Esophagus muscularis mucosa (tissue), 4 donors: ENCODE results near the gene SOX5. TPM values are rescaled to one million over a fixed set of nuclear protein-coding genes. Genes with fewer than 3 reads are reported as not detected.

Source experiments
- DNase-seq: peaks from one replicate; pipeline ENCODE4 v3.0.0-alpha.2; 2017; ENCODE audit errors: extremely low spot score
- H3K27ac ChIP-seq, 4 donors: fragments of 200-600 bp; sonication (generic); replicated peaks in 1 of 4; 1 replicate in 3 of 4; 2 replicates in 1 of 4; pipeline ENCODE4 v1.5.1; 2016 to 2019; ENCODE audit warnings: mild to moderate bottlenecking in 1 of 4
- H3K27me3 ChIP-seq, 4 donors: fragments of 200-600 bp; sonication (generic); one replicate each; pipeline versions ENCODE4 v1.5.1 to v1.6.0; 2016 to 2019
- H3K36me3 ChIP-seq, 4 donors: fragments of 200-600 bp; sonication (generic); one replicate each; pipeline ENCODE4 v1.5.1; 2016 to 2019
- H3K4me1 ChIP-seq, 4 donors: fragments of 200-600 bp; sonication (generic); one replicate each; pipeline ENCODE4 v1.5.1; 2016 to 2019
- H3K4me3 ChIP-seq, 4 donors: fragments of 200-600 bp; sonication (generic); 1 replicate in 2 of 4; 2 replicates in 2 of 4; pipeline ENCODE4 v1.5.1; 2016 to 2019; ENCODE audit warnings: mild to moderate bottlenecking in 4 of 4, moderate library complexity in 1 of 4
- H3K9me3 ChIP-seq, 4 donors: fragments of 200-600 bp; sonication (generic); 1 replicate in 3 of 4; 2 replicates in 1 of 4; pipeline ENCODE4 v1.5.1; 2016 to 2019
- CTCF ChIP-seq, 3 experiments: fragments of 200-600 bp in 2 of 3; fragments of 450-650 bp in 1 of 3; sonication (generic) in 2 of 3; IDR thresholded peaks; one replicate each; pipeline ENCODE4 v1.5.1; 2017 to 2019; ENCODE audit warnings: antibody characterized with exemption in 3 of 3, mild to moderate bottlenecking in 2 of 3, moderate library complexity in 1 of 3
- EP300 ChIP-seq: sonication (generic); formaldehyde crosslinking; IDR thresholded peaks from one replicate; pipeline ENCODE4 v1.6.1; 2017; ENCODE audit warnings: antibody characterized with exemption
- POLR2A ChIP-seq: fragments of 450-650 bp; IDR thresholded peaks from one replicate; pipeline ENCODE4 v1.6.1; 2017; ENCODE audit warnings: antibody characterized with exemption, moderate library complexity, mild to moderate bottlenecking, low read depth
- POLR2AphosphoS5 ChIP-seq, 2 donors: sonication (generic); formaldehyde crosslinking; IDR thresholded peaks; one replicate each; pipeline ENCODE4 v1.6.1; 2017; ENCODE audit warnings: antibody characterized with exemption in 2 of 2
- WGBS: methylation state at CpG from one replicate; pipeline ENCODE4 v1.1.5; 2018; 5-methylcytosine and 5-hydroxymethylcytosine counted together
- intact Hi-C: fragments of 100-400 bp; cut with DNase I; formaldehyde crosslinking; loops from one replicate; pipeline ENCODE4 v1.15.1; 2023
- total RNA-seq, 4 donors: library from RNA; depleted of rRNA; stranded (reverse); fragments of >200 nt; gene quantifications; one replicate each; pipeline versions ENCODE4 v1.1.0 to v1.2.1, GENCODE V29; 2016

SOX5 gene
- total RNA-seq, 4 donors from 2014 or later: 7.1 to 11.6 (median 8.8) TPM

DNA sequence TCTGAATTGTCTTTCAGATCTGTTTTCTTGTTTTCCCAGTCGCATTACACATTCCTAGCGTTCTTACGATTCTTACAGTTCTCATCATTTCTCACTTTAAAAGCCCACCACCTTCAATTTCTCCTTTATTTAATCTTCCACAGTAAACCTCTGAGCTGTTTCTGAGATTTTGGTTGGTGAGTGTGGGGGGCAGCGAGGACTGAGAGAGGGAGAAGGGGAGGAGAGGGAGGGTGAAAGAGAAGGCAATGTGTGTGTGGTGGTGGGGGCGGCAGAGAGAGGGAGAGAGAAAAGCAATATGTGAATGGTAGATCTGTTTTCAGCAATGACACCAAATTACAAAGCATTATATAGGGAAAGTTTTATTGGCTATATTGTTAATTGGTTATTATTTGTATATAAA, 282.6 kb downstream of the SOX5 start:
- Histone ChIP-seq H3K27ac (no peak overlapping the region), H3K36me3 (no peaks in the 10 kb centered on the region), H3K9me3 (no peaks in the 10 kb centered on the region), H3K4me1 (no peaks in the 10 kb centered on the region), H3K4me3 (no peak overlapping the region), H3K27me3 (no peaks in the 10 kb centered on the region)
- intact Hi-C loops: no loop called here
- TF ChIP-seq EP300 (no peak), POLR2A (no peak), POLR2AphosphoS5 (IDR thresholded peaks at IDR 0.05) (no peak), CTCF (IDR thresholded peaks at IDR 0.05) (no peak)
- WGBS: 66% methylated on average over 5 of the region's 5 CpGs
- DNase-seq: no peak

DNA sequence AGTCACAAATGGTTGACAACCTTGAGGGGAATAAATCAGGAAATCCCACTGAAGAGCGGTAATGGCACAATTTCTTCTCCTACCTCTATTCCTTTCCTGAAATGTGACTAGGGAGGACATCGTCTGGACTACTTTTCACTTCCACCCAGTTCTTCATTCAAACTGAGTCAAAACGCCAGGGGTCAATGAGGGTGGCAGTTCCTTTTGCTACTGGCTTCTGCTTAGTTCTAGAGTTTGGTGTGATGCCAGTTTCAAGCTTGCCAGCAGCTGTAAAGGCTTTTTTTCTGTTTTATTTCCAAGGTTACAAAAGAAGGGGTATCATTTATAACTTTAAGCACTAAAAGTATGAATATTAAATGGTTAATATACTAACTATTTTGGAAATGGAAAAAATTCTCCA, 286.5 kb downstream of the SOX5 start:
- H3K4me3 ChIP-seq: no peak overlapping the region
- no peak for DNase-seq
- TF ChIP-seq POLR2A (no peak), CTCF (IDR thresholded peaks at IDR 0.05) (no peak), POLR2AphosphoS5 (IDR thresholded peaks at IDR 0.05) (no peak), EP300 (no peak)
- intact Hi-C loops: no loop called here
- H3K36me3 ChIP-seq: no peaks in the 10 kb centered on the region
- H3K27me3 ChIP-seq: no peaks in the 10 kb centered on the region
- no peaks in the 10 kb centered on the region for H3K9me3 ChIP-seq
- H3K27ac ChIP-seq: no peak overlapping the region
- 54% methylated on average over 3 of the region's 3 CpGs for WGBS
- no peaks in the 10 kb centered on the region for H3K4me1 ChIP-seq

- Histone ChIP-seq H3K4me3 (no peak overlapping the region), H3K27me3 (no peaks in the 10 kb centered on the region), H3K36me3 (no peaks in the 10 kb centered on the region), H3K4me1 (no peaks in the 10 kb centered on the region), H3K27ac (no peak overlapping the region), H3K9me3 (no peaks in the 10 kb centered on the region)
- TF ChIP-seq CTCF (IDR thresholded peaks at IDR 0.05): no peak
- TF ChIP-seq EP300: no peak
- TF ChIP-seq POLR2AphosphoS5 (IDR thresholded peaks at IDR 0.05): no peak
- no peak for TF ChIP-seq POLR2A
- WGBS: 89% methylated on average over 6 of the region's 6 CpGs
- DNase-seq: no peak
- intact Hi-C loops: no loop called here
Measured at GRCh38 chr12:23659131-23659530, 290.3 kb downstream of the SOX5 start.

- WGBS: 35% methylated on average over 1 of the region's 1 CpG
- no peak for DNase-seq
- no peak for TF ChIP-seq EP300
- TF ChIP-seq CTCF (IDR thresholded peaks at IDR 0.05): no peak
- Histone ChIP-seq H3K27ac (no peak overlapping the region), H3K4me1 (no peaks in the 10 kb centered on the region), H3K36me3 (no peaks in the 10 kb centered on the region), H3K27me3 (no peaks in the 10 kb centered on the region), H3K9me3 (no peaks in the 10 kb centered on the region), H3K4me3 (no peak overlapping the region)
- intact Hi-C loops: no loop called here
Measured at GRCh38 chr12:23657598-23657997, 291.9 kb downstream of the SOX5 start.

GRCh38 chr12:23655884-23656283, 293.6 kb downstream of the SOX5 start:
- intact Hi-C loops: no loop called here
- TF ChIP-seq POLR2A (no peak), CTCF (IDR thresholded peaks at IDR 0.05) (no peak), POLR2AphosphoS5 (IDR thresholded peaks at IDR 0.05) (no peak), EP300 (no peak)
- WGBS: 86% methylated on average over 1 of the region's 1 CpG
- DNase-seq: no peak
- Histone ChIP-seq H3K9me3 (no peaks in the 10 kb centered on the region), H3K27me3 (no peaks in the 10 kb centered on the region), H3K4me3 (no peak overlapping the region), H3K27ac (no peak overlapping the region), H3K4me1 (no peaks in the 10 kb centered on the region), H3K36me3 (no peaks in the 10 kb centered on the region)
